Stomach (tissue), 4 donors: ENCODE results near the gene TRAPPC3L.

Source experiments
- CTCF ChIP-seq, 7 experiments: fragments of 450-650 bp in 4 of 7; fragments of 200-600 bp in 3 of 7; sonication (generic) in 3 of 7; IDR thresholded peaks; one replicate each; pipeline ENCODE4 v1.5.1; 2016 to 2019; ENCODE audit warnings: antibody characterized with exemption in 7 of 7, control low read depth in 2 of 7, mild to moderate bottlenecking in 1 of 7
- EP300 ChIP-seq: sonication (generic); formaldehyde crosslinking; IDR thresholded peaks from one replicate; pipeline ENCODE4 v1.6.1; 2017; ENCODE audit warnings: antibody characterized with exemption
- POLR2A ChIP-seq, 4 donors: fragments of 450-650 bp; IDR thresholded peaks; one replicate each; pipeline ENCODE4 v1.6.1; 2016; ENCODE audit warnings: antibody characterized with exemption in 4 of 4, control low read depth in 2 of 4, mild to moderate bottlenecking in 1 of 4, moderate library complexity in 1 of 4
- POLR2AphosphoS5 ChIP-seq, 3 donors: sonication (generic); formaldehyde crosslinking; IDR thresholded peaks; one replicate each; pipeline ENCODE4 v1.6.1; 2016; ENCODE audit warnings: antibody characterized with exemption in 3 of 3

- TF ChIP-seq POLR2A (IDR thresholded peaks at IDR 0.05) (no peak), CTCF (IDR thresholded peaks at IDR 0.05) (no peak), EP300 (no peak), POLR2AphosphoS5 (IDR thresholded peaks at IDR 0.05) (no peak)
Measured at GRCh38 chr6:116485559-116486184, 59.8 kb downstream of the TRAPPC3L start.
